Upper lobe of left lung (tissue), 4 donors: ENCODE results near the gene PRR5L.

Source experiments
- POLR2A ChIP-seq, 4 donors: fragments of 450-650 bp; IDR thresholded peaks; one replicate each; pipeline ENCODE4 v1.5.1; 2016 to 2017; ENCODE audit warnings: antibody characterized with exemption in 4 of 4, mild to moderate bottlenecking in 2 of 4
- TF ChIP-seq, protein P1 (sequence below), 6 experiments: fragments of 450-650 bp in 4 of 6; fragments of 200-600 bp in 2 of 6; sonication (generic) in 2 of 6; IDR thresholded peaks; one replicate each; pipeline ENCODE4 v1.5.1; 2016 to 2019; ENCODE audit warnings: antibody characterized with exemption in 6 of 6

DNA sequence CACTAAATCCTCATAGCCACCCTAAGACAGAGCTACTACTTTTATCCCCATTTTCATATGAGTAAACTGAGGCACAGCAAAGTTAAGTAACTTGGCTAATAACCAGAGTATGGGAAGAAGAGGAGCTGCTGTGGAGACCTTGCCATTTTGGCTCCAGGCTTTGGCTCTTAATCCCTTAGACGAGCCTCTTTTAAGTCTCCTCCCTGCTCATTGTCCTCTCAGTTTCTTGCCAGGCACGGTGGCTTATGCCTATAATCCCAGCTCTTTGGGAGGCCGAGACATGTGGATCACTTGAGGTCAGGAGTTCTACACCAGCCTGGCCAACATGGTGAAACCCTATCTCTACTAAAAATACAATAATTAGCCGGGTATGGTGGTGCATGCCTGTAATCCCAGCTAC lies 78.6 kb downstream of the PRR5L start:
- TF ChIP-seq, protein P1, sequence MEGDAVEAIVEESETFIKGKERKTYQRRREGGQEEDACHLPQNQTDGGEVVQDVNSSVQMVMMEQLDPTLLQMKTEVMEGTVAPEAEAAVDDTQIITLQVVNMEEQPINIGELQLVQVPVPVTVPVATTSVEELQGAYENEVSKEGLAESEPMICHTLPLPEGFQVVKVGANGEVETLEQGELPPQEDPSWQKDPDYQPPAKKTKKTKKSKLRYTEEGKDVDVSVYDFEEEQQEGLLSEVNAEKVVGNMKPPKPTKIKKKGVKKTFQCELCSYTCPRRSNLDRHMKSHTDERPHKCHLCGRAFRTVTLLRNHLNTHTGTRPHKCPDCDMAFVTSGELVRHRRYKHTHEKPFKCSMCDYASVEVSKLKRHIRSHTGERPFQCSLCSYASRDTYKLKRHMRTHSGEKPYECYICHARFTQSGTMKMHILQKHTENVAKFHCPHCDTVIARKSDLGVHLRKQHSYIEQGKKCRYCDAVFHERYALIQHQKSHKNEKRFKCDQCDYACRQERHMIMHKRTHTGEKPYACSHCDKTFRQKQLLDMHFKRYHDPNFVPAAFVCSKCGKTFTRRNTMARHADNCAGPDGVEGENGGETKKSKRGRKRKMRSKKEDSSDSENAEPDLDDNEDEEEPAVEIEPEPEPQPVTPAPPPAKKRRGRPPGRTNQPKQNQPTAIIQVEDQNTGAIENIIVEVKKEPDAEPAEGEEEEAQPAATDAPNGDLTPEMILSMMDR (IDR thresholded peaks at IDR 0.05) = no peak
- TF ChIP-seq POLR2A (IDR thresholded peaks at IDR 0.05) = no peak
